GM21423 (cell line): Measurements from ENCODE around the gene EBPL.

Experiments used
- ATAC-seq: cut with Tn5 transposase; IDR thresholded peaks from one replicate; pipeline ENCODE4 v1.9.1; 2021; ENCODE audit warnings: mild to moderate bottlenecking, moderate library complexity; ENCODE audit not compliant: unreplicated experiment

EBPL gene

GRCh38 chr13:49676581-49677298, 14.5 kb downstream of the EBPL start:
- no peak for ATAC-seq

GRCh38 chr13:49670828-49671227, 20.5 kb downstream of the EBPL start:
- no peak for ATAC-seq

- ATAC-seq = no peak
Observed at GRCh38 chr13:49669735-49670309, 21.5 kb downstream of the EBPL start.

GRCh38 chr13:49667773-49668172, 23.5 kb downstream of the EBPL start:
- ATAC-seq = no peak

GRCh38 chr13:49664606-49665005, 26.7 kb downstream of the EBPL start:
- no peak for ATAC-seq

GRCh38 chr13:49657241-49657641, 34.0 kb downstream of the EBPL start:
- no peak for ATAC-seq

GRCh38 chr13:49655906-49656305, 35.4 kb downstream of the EBPL start:
- ATAC-seq = no peak

GRCh38 chr13:49654011-49654410, 37.3 kb downstream of the EBPL start:
- no peak for ATAC-seq

- no peak for ATAC-seq
Observed at GRCh38 chr13:49653478-49653877, 37.8 kb downstream of the EBPL start.

GRCh38 chr13:49652355-49653305, 38.7 kb downstream of the EBPL start:
- no peak for ATAC-seq

- no peak for ATAC-seq
Observed at GRCh38 chr13:49651570-49652354, 39.5 kb downstream of the EBPL start.

GRCh38 chr13:49649963-49650312, 41.3 kb downstream of the EBPL start:
- ATAC-seq = no peak

- no peak for ATAC-seq
Observed at GRCh38 chr13:49649244-49649962, 41.9 kb downstream of the EBPL start.

GRCh38 chr13:49646688-49647087, 44.6 kb downstream of the EBPL start:
- ATAC-seq = no peak

- ATAC-seq = no peak
Observed at GRCh38 chr13:49645451-49645850, 45.8 kb downstream of the EBPL start.

- ATAC-seq = no peak
Observed at GRCh38 chr13:49643035-49643646, 48.1 kb downstream of the EBPL start.

GRCh38 chr13:49641801-49642291, 49.4 kb downstream of the EBPL start:
- ATAC-seq = no peak

- no peak for ATAC-seq
Observed at GRCh38 chr13:49638744-49639072, 52.6 kb downstream of the EBPL start.

- no peak for ATAC-seq
Observed at GRCh38 chr13:49638030-49638743, 53.1 kb downstream of the EBPL start.
